Caco-2 (cell line): ENCODE measurements around the gene RPS6KA2. TPM values are rescaled to one million over a fixed set of nuclear protein-coding genes. Genes with fewer than 3 reads are reported as not detected.
"Not testable (repeated sequence)": the region's sequence is repeated elsewhere in the genome, so short reads cannot be mapped to it uniquely, and the experiment has no call there.

Experiments used
- BruUV-seq: library from RNA; stranded (reverse); fragments of 400-500 nt; replicated peaks from 2 replicates; lab custom pipeline; 2021; lab: Mats Ljungman, UMichigan
- CTCF ChIA-PET: fragments of 300-600 bp; sonication (Branson Sonifier 250); formaldehyde crosslinking; loops from one replicate; lab custom pipeline; 2022; ENCODE audit warnings: antibody characterized with exemption; lab: Charles Lee
- POLR2A ChIA-PET: fragments of 300-600 bp; sonication (Branson Sonifier 250); formaldehyde crosslinking; loops from one replicate; lab custom pipeline; 2022; ENCODE audit warnings: antibody characterized with exemption; lab: Charles Lee
- DNase-seq, 2 experiments: peaks; one replicate each; pipeline versions ENCODE4 v3.0.0 to v3.0.0-alpha.2; 2020 to 2022
- H3K27me3 ChIP-seq: replicated peaks from 2 replicates; pipeline ENCODE4 v1.6.0; 2011; ENCODE audit warnings: low read length; ENCODE audit not compliant: control insufficient read depth, insufficient read depth
- H3K36me3 ChIP-seq: 2 replicates; pipeline ENCODE4 v1.5.1; 2011; ENCODE audit warnings: low read length; ENCODE audit not compliant: control insufficient read depth, insufficient read depth
- H3K4me1 ChIP-seq: fragments of 250-450 bp; sonication (Bioruptor Pico); 2 replicates; pipeline ENCODE4 v1.5.1; 2020; ENCODE audit warnings: mild to moderate bottlenecking
- H3K4me3 ChIP-seq: 2 replicates; pipeline ENCODE4 v1.5.1; 2011; ENCODE audit warnings: low read depth, mild to moderate bottlenecking, control low read depth, low read length
- H3K9me3 ChIP-seq: fragments of 250-450 bp; sonication (Bioruptor Pico); 2 replicates; pipeline ENCODE4 v1.5.1; 2020; ENCODE audit warnings: mild to moderate bottlenecking, moderate library complexity
- H3K27ac Mint-ChIP-seq: one replicate; pipeline ENCODE4 v1.8.0; 2022; ENCODE audit warnings: mixed read lengths; ENCODE audit not compliant: unreplicated experiment
- H3K27me3 Mint-ChIP-seq: one replicate; pipeline ENCODE4 v1.8.0; 2022; ENCODE audit warnings: mixed read lengths; ENCODE audit not compliant: insufficient read depth, unreplicated experiment
- H3K36me3 Mint-ChIP-seq: one replicate; pipeline ENCODE4 v1.8.0; 2022; ENCODE audit warnings: mild to moderate bottlenecking, mixed read lengths; ENCODE audit not compliant: insufficient read depth, unreplicated experiment
- H3K4me1 Mint-ChIP-seq: one replicate; pipeline ENCODE4 v1.8.0; 2022; ENCODE audit warnings: low read depth, mixed read lengths; ENCODE audit not compliant: unreplicated experiment
- H3K4me3 Mint-ChIP-seq: one replicate; pipeline ENCODE4 v1.8.0; 2022; ENCODE audit warnings: mild to moderate bottlenecking, moderate library complexity, mixed read lengths; ENCODE audit not compliant: unreplicated experiment
- H3K9me3 Mint-ChIP-seq: one replicate; pipeline ENCODE4 v1.8.0; 2022; ENCODE audit warnings: mixed read lengths; ENCODE audit not compliant: unreplicated experiment
- CTCF ChIP-seq, 2 experiments: fragments of 200-600 bp in 1 of 2; IDR thresholded peaks; 1 replicate in 1 of 2; 2 replicates in 1 of 2; pipeline versions ENCODE4 v1.5.1 to v1.8.0; 2011 to 2022; ENCODE audit warnings: antibody characterized with exemption in 1 of 2, control low read depth in 1 of 2, inconsistent platforms in 1 of 2, low read depth in 1 of 2, low read length in 1 of 2, mild to moderate bottlenecking in 1 of 2, moderate library complexity in 1 of 2; ENCODE audit not compliant: insufficient read depth in 1 of 2, severe bottlenecking in 1 of 2, unreplicated experiment in 1 of 2
- intact Hi-C: fragments of 100-400 bp; cut with micrococcal nuclease; formaldehyde crosslinking; loops from one replicate; pipeline ENCODE4 v1.10.0; 2022; ENCODE audit not compliant: unreplicated experiment
- total RNA-seq: library from RNA; stranded (reverse); gene quantifications from 2 replicates; pipeline ENCODE4 v1.2.3, GENCODE V29; 2022

RPS6KA2 gene
- total RNA-seq, 1 experiment from 2014 or later, result 5.6 TPM

DNA sequence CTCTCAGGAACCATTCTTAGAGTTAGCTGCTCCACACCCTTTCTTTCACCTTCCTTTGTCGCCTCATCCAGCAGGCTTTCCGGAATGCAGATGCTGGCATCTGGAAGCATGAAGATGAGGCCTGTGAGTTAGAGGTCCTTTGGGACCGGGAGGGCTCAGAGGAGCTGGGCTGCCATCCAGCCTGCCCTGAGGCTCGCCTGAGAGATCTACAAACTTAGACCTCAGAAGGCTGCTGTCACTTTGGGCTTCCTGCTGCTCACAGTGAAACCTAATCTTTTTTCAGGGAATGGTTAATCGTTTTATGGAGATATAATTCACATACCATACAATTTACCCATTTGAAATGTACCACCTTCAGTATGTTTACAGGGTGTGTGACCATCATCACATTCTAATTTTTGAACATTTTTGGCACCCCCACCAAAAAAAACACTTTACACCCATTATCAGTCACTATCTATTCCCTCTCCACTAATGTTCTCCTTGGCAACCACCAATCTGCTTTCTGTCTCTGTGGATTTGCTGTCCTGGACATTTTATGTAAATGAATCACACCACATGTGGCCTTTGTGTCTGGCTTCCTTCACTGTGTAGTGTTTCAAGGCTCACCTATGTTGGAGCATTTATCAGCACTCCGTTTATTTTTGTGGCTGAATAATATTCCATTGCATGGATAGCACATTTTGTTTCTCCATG is 224.3 kb downstream of the RPS6KA2 start:
- CTCF ChIA-PET, result no interaction called here
- Mint-ChIP-seq H3K4me3 (no peak overlapping the region), H3K27ac (no peak overlapping the region), H3K9me3 (no peaks in the 10 kb centered on the region), H3K27me3 (no peaks in the 10 kb centered on the region), H3K36me3 (no peaks in the 10 kb centered on the region), H3K4me1 (peaks cover 5% of the 10 kb centered on the region)
- Histone ChIP-seq H3K4me3 (no peak overlapping the region), H3K27me3 (no peaks in the 10 kb centered on the region), H3K36me3 (no peaks in the 10 kb centered on the region), H3K4me1 (no peaks in the 10 kb centered on the region), H3K9me3 (no peaks in the 10 kb centered on the region)
- TF ChIP-seq CTCF (IDR thresholded peaks at IDR 0.05; ENCODE audit: insufficient read depth in 1 of 2, low read depth in 1 of 2, low read length in 1 of 2, severe bottlenecking in 1 of 2, unreplicated experiment in 1 of 2), result no peak
- POLR2A ChIA-PET, result no interaction called here
- intact Hi-C loops, result no loop called here
- no peak for DNase-seq
- no TSS peak for BruUV-seq

GRCh38 chr6:166400649-166401250 is 226.3 kb downstream of the RPS6KA2 start:
- TF ChIP-seq CTCF (IDR thresholded peaks at IDR 0.05; ENCODE audit: insufficient read depth in 1 of 2, low read depth in 1 of 2, low read length in 1 of 2, severe bottlenecking in 1 of 2, unreplicated experiment in 1 of 2), result peak; percentile 62 to 74
- H3K36me3 Mint-ChIP-seq, H3K9me3 ChIP-seq, H3K36me3 ChIP-seq, H3K4me3 ChIP-seq, H3K9me3 Mint-ChIP-seq, BruUV-seq, H3K27ac Mint-ChIP-seq, POLR2A ChIA-PET, H3K4me1 Mint-ChIP-seq, H3K4me3 Mint-ChIP-seq, H3K27me3 ChIP-seq, H3K27me3 Mint-ChIP-seq, H3K4me1 ChIP-seq: not testable (repeated sequence)
- intact Hi-C loops, result loop anchor here (1.0 kb wide), 4 partner anchors 17 to 243 kb away; no protein-coding TSS in a partner anchor
- CTCF ChIA-PET, result interaction anchor here (0.6 to 3.1 kb wide), 9 partner anchors 13 to 244 kb away, joined by 3 to 23 read pairs (median 4); no protein-coding TSS in a partner anchor
- peak; percentile 71 to 76 for DNase-seq

- Histone ChIP-seq H3K27me3 (no peaks in the 10 kb centered on the region), H3K4me3 (no peak overlapping the region), H3K36me3 (no peaks in the 10 kb centered on the region), H3K4me1 (no peaks in the 10 kb centered on the region), H3K9me3 (no peaks in the 10 kb centered on the region)
- BruUV-seq, result no TSS peak
- DNase-seq, result no peak
- intact Hi-C loops, result loop anchor here (1.0 kb wide), 4 partner anchors 17 to 243 kb away; no protein-coding TSS in a partner anchor
- Mint-ChIP-seq H3K9me3 (no peaks in the 10 kb centered on the region), H3K27ac (no peak overlapping the region), H3K4me1 (peaks cover 5% of the 10 kb centered on the region), H3K36me3 (no peaks in the 10 kb centered on the region), H3K4me3 (no peak overlapping the region), H3K27me3 (no peaks in the 10 kb centered on the region)
- POLR2A ChIA-PET, result no interaction called here
- CTCF ChIA-PET, result interaction anchor here (0.6 to 3.1 kb wide), 9 partner anchors 12 to 243 kb away, joined by 3 to 23 read pairs (median 4); no protein-coding TSS in a partner anchor
- no peak for TF ChIP-seq CTCF (IDR thresholded peaks at IDR 0.05; ENCODE audit: insufficient read depth in 1 of 2, low read depth in 1 of 2, low read length in 1 of 2, severe bottlenecking in 1 of 2, unreplicated experiment in 1 of 2)
Measured at GRCh38 chr6:166400181-166400580, 226.9 kb downstream of the RPS6KA2 start.
